HG03103 (cell line): ENCODE data around the gene RLBP1.

Experiments
- ATAC-seq: cut with Tn5 transposase; IDR thresholded peaks from one replicate; pipeline ENCODE4 v1.9.1; 2021; ENCODE audit warnings: low read depth; ENCODE audit not compliant: unreplicated experiment

Gene RLBP1

DNA sequence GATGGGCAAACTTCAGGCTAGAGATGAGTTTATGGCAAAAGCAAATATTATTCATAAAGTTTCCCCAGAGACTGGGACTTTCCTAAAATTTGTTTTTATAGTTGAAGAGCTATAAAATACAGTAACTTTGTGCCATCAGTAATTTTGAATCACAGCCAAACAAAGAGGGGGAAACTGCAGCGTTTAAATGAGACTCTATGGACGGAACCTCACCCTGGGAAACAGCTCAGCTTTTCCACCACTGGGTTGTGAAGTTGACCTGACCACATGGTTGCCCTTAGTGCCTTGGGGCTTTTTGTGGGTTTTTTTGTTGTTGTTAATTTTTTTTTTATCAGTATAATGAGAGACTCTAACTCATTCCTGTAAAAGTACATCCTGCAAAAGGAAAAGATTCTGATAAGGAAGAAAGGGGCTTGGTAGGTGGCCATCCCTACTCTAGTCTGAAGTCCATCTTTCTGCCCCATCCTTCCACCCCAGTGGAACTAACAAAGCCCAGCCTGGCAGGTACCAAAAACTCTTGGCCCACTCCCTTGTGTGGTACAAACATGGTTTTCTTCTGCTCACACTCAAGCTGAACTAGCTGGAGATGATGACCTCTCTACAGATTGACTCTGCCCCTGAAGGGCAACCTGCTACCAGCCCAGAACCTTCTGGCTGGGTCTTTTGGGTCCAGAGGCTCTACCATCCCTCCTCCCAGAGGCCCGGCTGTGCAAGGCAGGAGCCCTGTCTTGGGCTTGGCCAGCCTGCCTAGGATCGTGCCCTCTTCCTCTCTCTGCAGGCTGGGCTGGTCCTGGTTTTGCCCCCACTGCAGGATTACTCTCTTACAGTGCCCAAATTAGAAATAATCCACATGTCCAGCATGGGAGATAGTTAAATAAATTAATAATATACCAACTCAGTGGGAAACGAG is 41.2 kb downstream of the RLBP1 start:
- no peak for ATAC-seq

- no peak for ATAC-seq
These were observed 42.9 kb downstream of the RLBP1 start for GRCh38 chr15:89178307-89178977.

DNA sequence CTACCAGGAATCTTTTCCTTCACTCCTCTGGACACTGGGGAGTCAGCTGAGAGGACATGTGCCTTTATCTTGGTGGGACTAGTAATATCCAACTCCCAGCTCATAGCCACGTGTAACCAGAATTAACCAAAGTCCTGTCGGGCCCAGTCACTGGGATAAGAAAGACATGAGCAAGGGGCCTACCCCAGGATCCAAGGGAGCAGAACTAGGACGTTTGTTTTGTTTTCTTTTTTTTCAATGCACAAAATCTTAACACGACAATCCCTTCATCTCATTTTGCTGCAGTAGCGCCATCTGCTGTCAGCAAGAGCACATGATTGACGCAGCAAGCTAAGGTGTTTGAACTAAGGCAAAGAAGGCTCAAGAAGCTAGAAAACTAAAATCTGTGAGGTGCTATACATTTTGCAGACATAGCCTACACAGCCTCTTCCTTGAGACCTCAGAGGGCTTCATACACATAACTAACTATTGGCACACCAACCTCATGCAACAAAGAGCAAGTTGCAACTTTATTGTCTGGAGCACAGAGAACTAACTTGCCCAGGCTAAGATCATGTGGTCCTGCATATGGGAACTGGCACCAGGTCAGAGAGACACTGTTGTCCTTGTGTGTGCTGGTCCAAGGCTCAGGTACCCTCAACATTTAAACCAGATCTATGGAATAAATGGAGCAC is 43.6 kb downstream of the RLBP1 start:
- ATAC-seq, result no peak

DNA sequence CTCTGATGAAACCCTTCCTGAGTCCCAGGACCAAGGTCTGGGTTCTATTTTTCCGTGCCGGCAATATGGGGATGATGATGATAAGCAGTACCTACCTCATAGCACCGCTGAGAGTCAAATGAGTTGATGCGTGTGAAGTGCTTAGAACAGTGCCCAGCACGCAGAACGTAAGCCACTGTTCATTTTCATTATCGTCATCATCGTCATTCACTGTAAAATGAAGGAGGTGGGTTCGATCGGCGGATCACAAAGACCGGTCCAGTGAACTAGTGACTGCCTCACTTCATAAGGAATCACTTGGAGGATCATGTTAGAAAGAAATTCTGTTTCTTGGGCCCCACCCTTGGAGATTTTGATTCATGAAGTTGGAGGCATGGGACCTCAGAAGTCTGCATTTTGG is 44.3 kb downstream of the RLBP1 start:
- ATAC-seq, result no peak

GRCh38 chr15:89175617-89176191 is 45.7 kb downstream of the RLBP1 start:
- ATAC-seq, result no peak

DNA sequence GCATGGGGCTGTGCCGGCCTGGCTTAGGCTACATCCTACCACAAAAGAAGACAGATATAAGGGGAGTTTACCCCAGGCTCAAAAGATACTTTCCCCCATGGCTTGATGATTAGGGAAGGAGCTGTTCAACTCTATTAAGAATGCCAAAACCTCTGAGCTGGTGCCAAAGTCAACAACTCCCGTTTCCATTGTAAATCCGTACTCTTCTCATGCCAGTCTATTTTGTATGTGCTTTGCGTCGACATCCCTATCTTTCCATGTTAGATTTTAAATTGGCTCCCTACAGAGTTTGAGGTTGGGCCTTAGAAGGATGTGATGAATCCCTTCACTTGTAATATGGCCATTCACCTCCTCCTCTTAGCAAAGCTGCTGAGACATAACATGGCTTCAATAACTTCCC is 46.9 kb downstream of the RLBP1 start:
- no peak for ATAC-seq

DNA sequence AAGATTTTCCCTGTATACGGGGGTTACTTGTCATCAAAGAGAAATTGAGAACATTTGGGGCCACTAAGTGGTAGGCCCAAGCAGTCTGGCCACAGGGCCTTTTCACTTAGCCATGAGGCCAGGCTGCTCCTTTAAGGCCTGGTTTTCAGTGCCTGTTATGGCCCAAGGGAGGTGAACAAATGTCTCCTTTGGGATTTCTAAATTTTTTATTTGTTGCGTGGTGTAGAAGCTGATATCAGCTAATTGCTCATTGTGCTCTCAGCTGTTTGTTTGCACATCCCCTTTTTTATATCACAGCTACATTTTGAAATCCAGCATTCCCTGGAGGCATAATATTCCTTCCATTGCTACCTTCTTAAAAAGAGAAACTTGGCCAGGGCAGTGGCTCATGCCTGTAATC is 48.5 kb downstream of the RLBP1 start:
- no peak for ATAC-seq

DNA sequence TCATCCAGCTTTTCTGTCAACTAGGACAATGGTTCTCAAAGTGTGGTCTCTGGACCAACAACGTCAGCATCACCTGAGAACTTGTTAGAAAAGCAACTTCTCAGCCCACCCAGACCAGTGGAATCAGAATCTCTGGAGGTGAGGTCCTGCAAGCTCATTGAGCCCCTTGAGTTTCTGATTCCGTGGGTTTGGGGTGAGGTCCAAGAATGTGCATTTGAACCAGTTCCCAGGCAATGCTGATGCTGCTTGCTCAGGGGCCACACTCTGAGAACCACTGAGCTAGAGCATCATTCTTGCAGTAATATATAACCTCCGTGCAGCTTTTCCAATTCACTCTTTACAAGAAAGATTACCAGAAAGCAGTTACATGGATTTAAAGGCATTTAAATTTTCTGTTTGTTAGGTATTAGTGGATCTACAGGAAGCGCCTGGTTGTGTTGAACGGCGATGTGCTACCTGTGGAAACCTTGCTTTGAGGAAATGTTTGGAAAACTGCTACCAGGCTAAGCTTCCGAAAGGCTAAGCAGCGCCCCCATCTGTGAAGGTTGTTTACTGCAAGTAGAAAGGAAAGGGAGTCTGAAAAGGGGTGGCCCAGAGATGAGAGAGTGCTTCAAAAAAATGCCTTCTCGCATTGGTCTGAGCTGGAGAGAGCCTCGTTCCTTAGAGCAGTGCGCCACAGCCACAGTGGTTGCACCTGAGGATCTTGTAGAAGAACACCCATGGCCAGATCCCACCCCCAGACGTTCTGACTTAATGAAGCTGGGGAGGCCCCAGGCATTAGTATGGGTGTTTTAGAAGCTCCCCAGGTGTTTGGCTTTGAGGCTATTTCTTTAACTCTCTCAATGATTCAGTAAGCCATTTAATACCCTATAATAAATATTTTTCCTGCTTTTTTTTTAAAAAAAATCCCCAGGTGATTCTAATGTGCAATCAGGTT is 50.0 kb downstream of the RLBP1 start:
- no peak for ATAC-seq

DNA sequence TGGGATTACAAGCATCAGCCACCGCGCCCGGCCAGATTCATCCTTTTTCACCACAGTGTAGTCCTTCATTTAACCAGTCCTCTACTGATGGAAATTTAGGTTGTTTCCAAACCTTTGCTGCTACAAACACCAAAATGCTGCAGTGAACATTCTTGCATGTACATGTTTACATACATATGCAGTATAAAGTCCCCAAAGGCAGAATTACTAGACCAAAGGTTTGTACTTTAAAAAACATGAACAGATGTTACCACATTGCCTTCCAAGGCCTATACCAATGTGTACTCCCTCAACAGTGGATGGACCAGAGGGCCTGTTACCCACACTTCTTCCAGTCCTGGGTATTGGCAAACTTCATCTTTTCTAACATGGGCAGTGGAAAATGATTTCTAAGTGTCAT is 51.0 kb downstream of the RLBP1 start:
- ATAC-seq, result no peak

DNA sequence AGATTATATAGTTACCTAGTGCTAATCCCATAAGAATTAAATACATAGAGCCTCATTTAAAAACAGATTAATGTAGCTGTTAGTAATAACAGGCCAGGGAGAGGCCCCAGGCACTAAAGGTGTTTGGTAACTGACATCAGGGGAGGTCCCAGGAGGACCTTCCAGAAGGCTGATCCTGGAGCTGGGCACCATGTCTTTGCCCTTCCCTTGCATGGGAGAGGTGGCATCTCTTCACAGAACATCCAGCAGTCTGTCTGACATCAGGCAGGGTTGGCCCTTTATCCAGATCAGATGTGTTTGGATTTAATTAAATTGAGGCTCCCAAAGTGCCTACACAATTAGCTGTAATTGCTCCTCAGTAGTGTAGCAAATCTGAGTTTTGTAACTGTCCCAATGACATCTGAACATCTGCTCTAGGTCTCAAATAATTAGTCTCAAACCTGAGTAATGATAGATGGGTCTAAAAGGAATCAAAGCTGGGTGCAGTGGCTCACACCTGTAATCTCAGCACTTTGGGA is 53.0 kb downstream of the RLBP1 start:
- ATAC-seq, result no peak

DNA sequence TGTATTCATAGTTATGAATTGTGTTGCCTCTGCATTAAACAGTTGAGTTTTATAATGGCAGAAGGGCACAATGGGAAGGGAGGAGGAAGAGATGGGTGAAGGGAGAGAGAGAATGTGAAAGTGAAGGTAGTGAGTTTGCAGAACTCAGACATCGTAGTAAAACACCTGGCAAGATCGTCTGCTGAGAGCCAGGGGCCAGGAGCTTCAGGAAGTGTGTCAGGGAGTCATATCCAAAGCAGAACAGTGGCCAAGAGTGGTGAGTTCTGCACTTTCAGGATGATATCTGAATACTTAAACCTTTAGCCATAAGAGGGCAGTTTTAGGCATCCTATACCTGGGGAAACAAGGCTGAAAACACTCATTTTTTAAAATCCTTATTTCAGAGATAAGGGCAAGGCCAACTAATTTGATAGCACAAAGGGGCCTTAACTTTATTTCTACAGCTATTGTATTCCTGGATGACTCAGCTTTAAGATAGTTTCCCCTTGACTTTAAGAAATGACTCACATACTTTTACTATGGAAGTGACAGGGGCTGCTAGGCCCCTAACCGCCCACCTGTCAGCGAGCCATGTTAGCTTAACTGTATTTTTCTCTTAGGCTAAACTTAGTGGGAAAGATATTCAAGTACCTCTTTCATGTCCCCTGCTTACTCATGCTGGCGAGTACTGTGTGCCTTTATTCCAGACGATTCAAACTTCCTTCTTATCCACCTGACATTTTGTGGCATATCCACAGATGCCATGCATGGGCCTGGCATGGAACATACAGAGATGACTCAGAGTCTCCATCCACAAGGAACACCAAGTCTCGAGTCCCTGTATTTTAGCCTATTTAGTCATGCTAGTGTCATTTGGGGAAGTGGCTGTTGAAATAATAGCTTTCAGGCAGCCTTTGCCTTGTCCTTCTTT is 53.9 kb downstream of the RLBP1 start:
- peak; percentile 71 for ATAC-seq

DNA sequence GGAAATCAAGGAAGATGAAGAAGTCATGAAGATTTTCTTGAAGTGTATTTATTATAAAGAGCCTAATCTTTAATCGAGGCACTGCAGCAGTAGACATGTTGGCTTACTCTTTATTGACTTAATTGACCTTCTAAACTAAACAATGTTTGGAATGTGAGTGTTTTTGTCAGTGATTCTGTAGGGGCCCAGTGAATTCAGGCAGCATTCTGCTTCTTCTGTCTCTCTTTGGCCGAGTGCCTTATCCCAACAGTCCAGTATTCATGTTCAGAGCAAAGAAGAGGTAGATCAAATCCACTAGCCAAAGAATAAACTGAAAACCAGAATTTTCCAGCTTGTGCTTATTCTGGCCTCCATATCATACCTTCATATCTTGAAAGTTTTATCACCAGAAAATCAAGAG is 55.7 kb downstream of the RLBP1 start:
- no peak for ATAC-seq

DNA sequence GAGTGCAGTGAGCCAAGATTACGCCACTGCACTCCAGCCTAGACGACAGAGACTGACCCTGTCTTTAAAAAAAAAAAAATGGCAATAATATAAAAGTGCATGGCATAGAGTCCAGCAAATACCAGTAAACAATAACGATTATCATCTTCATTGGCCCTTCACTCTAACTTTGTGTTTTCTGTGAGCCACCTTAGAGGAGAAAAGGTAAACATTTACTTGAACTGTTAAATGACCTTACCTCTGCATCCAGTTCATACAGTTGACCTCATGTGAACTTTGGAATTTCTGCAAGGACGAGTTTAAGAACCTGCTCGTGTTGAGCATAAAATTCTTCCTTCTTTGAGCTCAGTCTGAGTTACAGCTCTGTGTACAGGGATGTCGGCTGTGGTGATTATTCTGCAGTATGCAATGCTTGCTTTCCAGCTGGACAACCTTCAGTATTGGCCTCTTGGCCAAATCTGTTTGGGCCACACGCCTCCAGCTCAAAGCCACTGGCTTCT is 56.6 kb downstream of the RLBP1 start:
- no peak for ATAC-seq

- no peak for ATAC-seq
These were observed 57.9 kb downstream of the RLBP1 start for GRCh38 chr15:89163271-89164055.

DNA sequence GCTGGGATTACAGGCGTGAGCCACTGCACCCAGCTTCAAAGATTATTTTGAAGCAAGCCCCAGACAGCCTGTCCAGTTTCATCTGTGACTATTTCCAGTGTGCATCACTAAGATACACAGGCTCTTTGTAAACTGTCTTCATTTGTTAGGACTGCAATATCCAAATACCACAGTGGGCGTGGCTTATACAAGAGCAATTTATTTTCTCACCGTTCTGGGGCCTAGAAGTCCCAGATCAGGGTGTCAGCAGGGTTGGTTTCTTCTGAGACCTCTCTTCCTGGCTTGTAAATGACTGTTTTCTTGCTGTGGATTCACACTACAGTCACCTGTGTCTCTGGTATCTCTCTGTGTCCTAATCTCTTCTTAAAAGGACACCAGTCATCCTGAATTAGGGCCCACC is 59.7 kb downstream of the RLBP1 start:
- ATAC-seq, result no peak
